Testis (tissue), 3 donors: Measurements from ENCODE around the gene BDKRB2. TPM values are rescaled to one million over a fixed set of nuclear protein-coding genes. Genes with fewer than 3 reads are reported as not detected.

Experiments used
- DNase-seq: peaks from one replicate; pipeline ENCODE4 v3.0.0-alpha.2; 2019
- H3K27ac ChIP-seq, 2 donors: fragments of 200-600 bp; sonication (generic); one replicate each; pipeline ENCODE4 v1.5.1; 2019
- H3K27me3 ChIP-seq: fragments of 200-600 bp; sonication (generic); one replicate; pipeline ENCODE4 v1.5.1; 2019
- H3K36me3 ChIP-seq: fragments of 200-600 bp; sonication (generic); one replicate; pipeline ENCODE4 v1.5.1; 2017; ENCODE audit warnings: low read depth; ENCODE audit errors: missing control alignments
- H3K4me1 ChIP-seq: fragments of 200-600 bp; sonication (generic); one replicate; pipeline ENCODE4 v1.5.1; 2019
- H3K4me3 ChIP-seq, 2 donors: fragments of 200-600 bp; sonication (generic); one replicate each; pipeline ENCODE4 v1.5.1; 2017 to 2019
- H3K9me3 ChIP-seq: fragments of 200-600 bp; sonication (generic); one replicate; pipeline ENCODE4 v1.5.1; 2017
- CTCF ChIP-seq, 3 experiments: fragments of 450-650 bp in 2 of 3; fragments of 200-600 bp in 1 of 3; sonication (generic) in 1 of 3; IDR thresholded peaks; one replicate each; pipeline ENCODE4 v1.5.1; 2016 to 2019; ENCODE audit warnings: antibody characterized with exemption in 3 of 3, mild to moderate bottlenecking in 2 of 3, moderate library complexity in 1 of 3
- POLR2A ChIP-seq: fragments of 450-650 bp; IDR thresholded peaks from one replicate; pipeline ENCODE4 v1.6.1; 2017; ENCODE audit warnings: antibody characterized with exemption, mild to moderate bottlenecking, moderate library complexity
- WGBS, 2 donors: methylation state at CpG; one replicate each; pipeline ENCODE4 v1.1.5; 2018; 5-methylcytosine and 5-hydroxymethylcytosine counted together
- intact Hi-C: fragments of 100-400 bp; cut with DNase I; formaldehyde crosslinking; loops from one replicate; pipeline ENCODE4 v1.15.1; 2023; ENCODE audit warnings: low total_unique reads
- polyA plus RNA-seq: library from polyadenylated mRNA; stranded (reverse); fragments of 350-450 nt; fragmentation: Illumina TruSeq; extraction: RNeasy Lipid Tissue Mini Kit (QIAGEN cat#74804); gene quantifications from one replicate; pipeline ENCODE4 v1.2.3, GENCODE V29; 2014; ENCODE audit warnings: low read depth, low replicate concordance; ENCODE audit not compliant: insufficient read depth
- total RNA-seq, 2 donors: library from RNA; depleted of rRNA; stranded (reverse); fragments of >200 nt; gene quantifications; one replicate each; pipeline ENCODE4 v1.2.3, GENCODE V29; 2016

BDKRB2 gene
- total and polyA plus RNA-seq, 3 donors from 2014 or later = 0.63 to 2.9 (median 0.87) TPM

DNA sequence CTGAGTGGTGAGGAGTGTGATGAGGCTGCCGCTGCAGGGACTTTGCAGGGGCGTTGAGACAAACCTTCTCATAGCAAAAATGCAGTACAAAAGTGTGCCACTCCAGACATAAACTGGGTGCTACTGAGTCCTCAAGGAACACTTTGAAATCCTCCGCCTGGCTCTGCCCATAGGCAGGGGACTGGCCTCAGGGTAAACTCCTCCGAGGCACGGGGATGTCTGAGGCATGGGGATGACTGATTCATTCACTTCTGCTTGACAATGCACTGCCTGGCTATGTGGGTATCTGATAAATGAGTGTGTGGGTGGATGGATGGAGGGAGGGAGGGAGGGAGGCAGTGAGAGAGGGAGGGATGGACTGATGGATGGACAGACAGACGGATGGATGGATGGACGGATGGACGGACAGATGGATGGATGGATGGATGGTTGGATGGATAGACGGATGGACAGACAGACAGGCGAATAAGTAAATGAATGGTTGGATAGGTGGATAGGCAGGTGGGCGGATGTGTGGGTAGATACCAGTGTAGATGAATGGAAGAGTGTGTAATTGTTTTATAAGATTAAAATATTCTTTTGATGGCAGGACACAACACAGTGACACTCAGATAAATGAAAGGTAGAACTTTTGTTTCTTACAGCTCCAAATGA lies 2.1 kb upstream of the BDKRB2 start:
- H3K9me3 ChIP-seq = no peaks in the 10 kb centered on the region
- intact Hi-C loops = no loop called here
- peaks cover 7% of the 10 kb centered on the region for H3K4me1 ChIP-seq
- no peaks in the 10 kb centered on the region for H3K27me3 ChIP-seq
- no peak overlapping the region for H3K4me3 ChIP-seq
- no peak for DNase-seq
- H3K36me3 ChIP-seq = no peaks in the 10 kb centered on the region
- WGBS, 2 donors = 86 to 88% methylated on average over 11 of the region's 11 CpGs
- TF ChIP-seq POLR2A (no peak), CTCF (IDR thresholded peaks at IDR 0.05) (no peak)
- no peak overlapping the region for H3K27ac ChIP-seq

DNA sequence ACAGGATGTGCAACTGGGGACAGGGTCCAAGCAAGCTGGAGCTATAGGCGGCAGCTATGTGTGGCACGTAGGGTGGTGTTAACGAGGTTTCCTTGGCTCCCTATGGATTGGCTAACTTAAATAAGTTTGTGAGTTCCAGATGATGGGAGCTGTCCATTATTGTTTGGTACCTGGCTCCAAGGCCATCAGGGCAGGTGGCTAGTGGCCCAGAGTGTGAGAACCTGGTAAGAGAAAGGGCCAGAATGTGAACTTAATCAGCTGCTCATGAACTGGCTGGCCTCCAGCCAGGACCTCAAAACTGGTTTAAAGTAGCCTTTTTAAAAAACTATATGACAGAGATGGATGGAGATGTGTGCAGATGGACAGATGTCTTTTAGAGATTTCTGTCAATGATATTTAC lies 1.5 kb upstream of the BDKRB2 start:
- Histone ChIP-seq H3K27ac (no peak overlapping the region), H3K4me1 (peaks cover 7% of the 10 kb centered on the region), H3K9me3 (no peaks in the 10 kb centered on the region), H3K27me3 (no peaks in the 10 kb centered on the region), H3K36me3 (no peaks in the 10 kb centered on the region), H3K4me3 (no peak overlapping the region)
- no peak for DNase-seq
- TF ChIP-seq CTCF (IDR thresholded peaks at IDR 0.05) (no peak), POLR2A (no peak)
- WGBS, 2 donors = 89 to 93% methylated on average over 3 of the region's 3 CpGs
- intact Hi-C loops = no loop called here

DNA sequence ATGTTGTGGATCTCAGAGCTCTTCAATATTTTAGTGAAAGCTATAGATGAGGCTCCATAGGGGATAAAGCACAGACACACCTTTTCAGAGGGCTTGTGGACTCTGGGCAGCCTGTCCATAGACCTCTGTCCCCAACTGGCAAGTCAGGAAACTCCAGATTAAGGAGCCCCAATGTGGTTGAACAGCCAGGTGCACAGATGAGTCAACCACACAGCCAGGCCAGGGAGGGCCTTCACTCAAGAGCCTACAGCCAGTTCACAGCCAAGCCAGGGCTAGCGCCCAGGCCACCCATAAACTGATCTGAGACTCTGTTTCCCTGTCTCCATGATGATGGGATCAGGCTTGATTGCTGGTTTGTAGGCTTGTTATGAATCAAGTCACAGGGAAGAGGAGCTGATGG lies 1.0 kb upstream of the BDKRB2 start:
- H3K27ac ChIP-seq = no peak overlapping the region
- no peak for DNase-seq

DNA sequence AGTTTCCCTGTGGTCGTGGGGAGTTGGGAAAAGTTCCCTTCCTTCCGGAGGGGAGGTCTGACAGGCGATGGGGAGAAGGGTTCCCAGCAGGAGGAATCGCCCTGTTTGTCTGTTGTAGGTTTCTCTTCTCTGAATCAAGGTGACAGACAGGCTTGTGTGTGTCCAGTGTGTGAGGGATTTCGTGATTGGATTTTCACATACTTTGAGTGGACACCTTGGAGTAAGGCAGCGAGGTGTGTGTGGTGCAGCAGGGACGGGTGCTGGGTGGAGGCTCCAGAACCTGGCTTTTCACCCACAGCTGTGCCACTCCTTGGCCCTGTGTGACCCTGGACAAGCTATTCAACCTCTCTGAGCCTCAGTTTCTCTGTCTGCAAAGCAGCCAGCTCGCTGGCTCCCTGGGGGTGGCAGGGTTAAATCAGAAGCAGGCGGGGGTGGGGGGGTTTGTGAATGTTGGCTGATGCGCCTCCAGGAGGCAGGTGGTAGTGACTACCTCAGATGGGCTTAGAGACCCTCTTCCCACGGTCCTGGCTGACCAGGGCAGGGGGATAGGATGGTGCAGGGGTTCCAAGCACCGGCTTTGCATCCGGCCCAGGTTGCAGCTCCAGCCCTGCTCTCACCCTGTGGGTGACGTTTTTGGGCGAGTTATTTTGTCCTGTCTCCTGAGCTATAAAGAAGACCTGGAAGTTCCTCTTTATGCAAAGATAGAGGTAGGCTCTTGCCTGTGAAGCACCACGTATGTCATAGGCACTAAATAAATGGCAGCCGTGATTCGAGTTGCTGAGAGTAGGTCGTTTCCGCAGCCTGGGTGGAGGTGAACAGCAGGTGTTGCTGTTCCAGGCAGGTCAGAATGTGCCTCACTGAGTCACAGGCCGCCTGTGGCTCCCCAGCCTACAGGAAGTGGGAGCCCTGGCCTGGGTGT lies 679 bp downstream of the BDKRB2 start:
- no peak for DNase-seq
- intact Hi-C loops = no loop called here
- H3K9me3 ChIP-seq = no peaks in the 10 kb centered on the region

More for the DNA sequence above, 1.0 kb upstream of the BDKRB2 start:
- TF ChIP-seq POLR2A = no peak
- TF ChIP-seq CTCF (IDR thresholded peaks at IDR 0.05) = no peak
- peaks cover 7% of the 10 kb centered on the region for H3K4me1 ChIP-seq
- H3K9me3 ChIP-seq = no peaks in the 10 kb centered on the region
- intact Hi-C loops = no loop called here
- H3K27me3 ChIP-seq = no peaks in the 10 kb centered on the region
- 86 to 100% methylated on average over 1 of the region's 1 CpG for WGBS, 2 donors
- H3K4me3 ChIP-seq = no peak overlapping the region
- no peaks in the 10 kb centered on the region for H3K36me3 ChIP-seq

More for the DNA sequence above, 679 bp downstream of the BDKRB2 start:
- WGBS, 2 donors = 46 to 50% methylated on average over 20 to 21 of the region's 21 CpGs
- Histone ChIP-seq H3K27me3 (no peaks in the 10 kb centered on the region), H3K27ac (peak overlapping the region in 1 of 2 donors; percentile 59), H3K4me1 (peaks cover 7% of the 10 kb centered on the region), H3K4me3 (peak overlapping the region; percentile 37 to 49), H3K36me3 (no peaks in the 10 kb centered on the region)
- TF ChIP-seq POLR2A (no peak), CTCF (IDR thresholded peaks at IDR 0.05) (no peak)
